EL (cell line): ENCODE data around the gene SHOC2.
A peak's percentile ranks its signal among the peaks of the same experiment; 100 is the strongest.

Experiments used
- DNase-seq: peaks from one replicate; pipeline ENCODE4 v3.0.0-alpha.2; 2016

The SHOC2 gene

DNA sequence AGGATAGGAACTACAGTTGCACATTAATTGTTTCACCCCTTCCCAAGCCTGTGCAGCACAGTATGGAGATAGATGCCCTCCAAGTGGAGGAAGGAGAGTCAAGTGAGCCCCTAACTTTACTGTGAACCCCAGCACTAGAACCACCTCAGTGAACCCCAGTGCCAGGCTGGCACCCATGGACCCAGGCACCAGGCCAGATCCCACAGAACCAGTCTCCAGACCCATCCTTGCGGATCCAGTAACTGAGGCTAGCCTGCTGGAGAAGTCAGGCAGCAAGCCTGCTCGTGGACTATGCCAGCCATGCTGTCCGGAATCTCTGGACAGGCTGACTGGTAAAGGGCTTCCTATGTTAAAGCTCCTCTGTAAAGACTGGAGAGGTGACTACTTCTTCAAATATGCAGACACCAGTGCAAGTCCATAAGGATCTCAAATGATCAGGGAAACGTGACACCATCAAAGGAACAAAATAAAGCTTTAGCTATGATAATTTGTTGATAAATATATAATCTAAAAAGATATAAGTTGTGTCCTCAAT, 27.7 kb downstream of the SHOC2 start:
- peak; percentile 61 for DNase-seq

DNA sequence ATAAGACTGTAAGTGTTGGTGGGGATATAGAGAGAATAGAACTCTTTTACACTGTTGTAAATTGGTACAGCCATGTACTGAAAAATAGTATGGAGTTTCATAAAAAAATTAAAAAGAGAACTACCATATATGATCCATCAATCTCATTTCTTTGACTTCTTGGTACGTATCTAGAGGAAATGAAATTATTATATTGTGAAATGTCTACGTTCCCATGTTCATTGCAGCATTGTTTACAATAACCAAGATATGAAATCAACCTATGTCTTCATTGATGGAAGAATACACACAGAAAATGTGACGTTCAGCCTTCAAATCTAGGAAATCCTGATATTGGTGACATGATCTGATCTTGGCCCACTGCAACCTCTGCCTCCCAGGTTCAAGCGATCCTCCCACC, 32.0 kb downstream of the SHOC2 start:
- no peak for DNase-seq

DNA sequence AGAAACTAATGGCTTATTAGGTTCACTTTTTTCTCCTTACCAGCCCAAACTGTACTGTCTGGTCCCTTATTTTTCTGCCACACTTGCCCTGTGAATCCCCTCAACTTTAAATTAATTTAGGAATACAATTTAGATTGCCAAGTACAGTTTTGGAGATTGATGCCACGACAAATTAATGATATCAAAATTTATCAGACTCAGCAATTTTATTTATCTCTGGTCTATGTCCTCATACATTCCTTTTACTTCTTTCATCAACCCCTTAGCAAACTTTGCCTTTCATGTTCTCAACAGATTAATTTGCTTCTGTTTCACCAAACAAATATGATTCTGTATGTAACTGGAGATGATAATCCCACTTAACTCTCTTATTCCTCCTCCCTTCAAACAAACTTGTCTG, 38.2 kb downstream of the SHOC2 start:
- no peak for DNase-seq

DNA sequence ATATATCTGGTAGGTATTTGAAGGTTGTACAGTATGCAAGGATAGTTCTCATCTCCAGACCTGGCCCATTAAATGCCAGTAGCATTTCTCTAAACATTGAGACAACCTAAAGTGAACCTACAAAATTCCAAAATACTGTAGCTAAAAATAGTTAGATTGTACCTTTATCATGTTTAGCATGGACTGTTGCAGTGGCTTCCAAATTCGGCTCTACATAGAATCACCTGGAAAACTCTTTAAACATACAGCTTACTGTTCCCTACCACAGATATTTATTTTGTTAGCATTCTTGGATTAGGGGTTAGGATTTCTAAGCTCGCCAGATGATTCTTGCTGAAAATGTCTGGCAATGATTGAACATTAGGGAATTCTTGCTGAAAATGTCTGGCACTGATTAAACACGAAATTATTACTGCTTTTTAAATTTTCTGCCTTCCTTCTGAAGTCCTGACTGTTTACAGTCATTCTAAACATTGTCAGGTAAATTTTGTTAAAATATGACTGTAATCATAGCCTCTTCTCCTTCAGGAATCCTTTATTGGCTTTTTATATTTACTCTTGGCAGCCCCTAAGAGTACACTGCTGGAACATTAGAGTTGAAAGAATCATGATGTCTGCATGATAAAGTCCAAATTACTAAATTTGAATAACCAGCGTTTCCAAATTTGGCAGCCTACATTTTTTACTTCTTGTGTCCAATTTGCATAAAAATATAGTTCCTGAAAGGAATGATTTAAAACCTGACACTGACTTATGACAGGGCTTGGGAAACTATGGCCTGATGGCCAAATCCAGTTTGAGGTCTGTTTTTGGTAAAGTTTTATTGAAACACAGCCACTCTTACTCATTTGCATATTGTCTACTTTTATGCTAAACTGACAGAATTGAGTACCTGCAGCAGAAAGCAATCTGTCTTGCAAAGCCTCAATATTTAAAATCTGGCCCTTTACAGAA, 40.3 kb downstream of the SHOC2 start:
- DNase-seq, result no peak

DNA sequence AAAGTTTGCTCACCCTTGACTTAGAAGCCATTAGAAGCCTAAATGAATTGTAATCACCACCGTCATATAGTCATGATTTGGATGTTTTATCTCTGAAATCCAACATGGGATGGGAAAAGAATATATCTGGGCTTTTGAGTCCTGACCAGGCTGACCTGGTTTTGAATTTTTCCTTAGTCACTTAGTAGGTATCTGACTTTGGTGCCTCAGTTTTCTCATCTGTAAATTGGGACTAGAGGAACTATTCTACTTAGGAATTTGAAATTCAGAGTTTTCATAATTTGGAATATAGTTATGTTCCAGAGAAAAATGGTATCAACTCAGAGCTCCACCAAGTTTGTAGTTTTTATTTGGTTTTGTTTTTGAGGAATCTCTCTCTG, 40.9 kb downstream of the SHOC2 start:
- no peak for DNase-seq

DNA sequence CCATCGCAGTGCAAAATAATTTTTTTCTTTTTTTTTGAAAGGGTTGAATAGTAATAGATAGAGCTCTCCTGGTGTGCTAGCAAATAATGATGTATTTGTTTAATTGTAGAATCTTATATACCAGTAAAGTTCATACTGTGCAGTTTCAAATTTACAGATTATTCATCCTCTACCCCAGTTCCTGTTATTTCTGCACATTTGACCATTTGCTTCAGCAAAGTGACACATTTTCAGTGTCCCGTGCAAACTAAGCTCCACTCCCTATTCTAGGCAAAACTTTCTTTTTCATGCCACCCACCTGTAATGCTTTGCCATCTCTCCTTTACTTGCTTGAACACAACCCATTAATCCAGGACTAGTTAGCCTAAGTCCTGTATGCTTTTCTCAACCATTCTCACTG, 43.0 kb downstream of the SHOC2 start:
- DNase-seq, result no peak

DNA sequence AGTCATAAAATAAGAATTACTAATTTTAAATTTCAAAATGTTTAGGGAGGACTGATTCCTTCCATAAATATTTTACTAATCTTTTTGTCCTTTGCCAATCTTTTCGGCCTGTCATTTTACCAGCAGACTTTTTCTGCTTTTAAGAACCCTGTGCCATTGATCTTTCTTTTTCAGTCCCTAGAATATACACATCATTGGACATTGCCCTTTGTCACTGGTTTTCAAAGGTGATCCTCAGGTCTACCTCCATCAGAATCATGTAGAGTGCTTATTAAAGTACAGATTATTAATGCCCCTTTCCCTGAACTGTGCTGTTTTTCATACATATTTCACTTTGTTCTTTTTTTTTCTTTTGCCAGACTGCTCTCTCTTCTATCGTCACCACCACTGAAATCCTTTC, 43.8 kb downstream of the SHOC2 start:
- no peak for DNase-seq

DNA sequence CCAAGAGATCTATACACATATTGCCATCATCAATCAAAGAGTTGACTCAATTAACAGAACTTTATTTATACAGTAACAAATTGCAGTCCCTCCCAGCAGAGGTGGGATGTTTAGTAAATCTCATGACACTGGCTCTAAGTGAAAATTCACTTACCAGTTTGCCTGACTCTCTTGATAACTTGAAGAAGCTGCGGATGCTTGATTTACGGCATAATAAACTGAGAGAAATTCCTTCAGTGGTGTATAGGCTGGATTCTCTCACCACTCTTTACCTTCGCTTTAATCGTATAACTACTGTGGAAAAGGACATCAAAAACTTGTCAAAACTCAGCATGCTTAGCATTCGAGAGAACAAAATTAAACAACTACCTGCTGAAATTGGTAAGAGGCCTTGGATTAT, 45.3 kb downstream of the SHOC2 start:
- DNase-seq, result no peak

DNA sequence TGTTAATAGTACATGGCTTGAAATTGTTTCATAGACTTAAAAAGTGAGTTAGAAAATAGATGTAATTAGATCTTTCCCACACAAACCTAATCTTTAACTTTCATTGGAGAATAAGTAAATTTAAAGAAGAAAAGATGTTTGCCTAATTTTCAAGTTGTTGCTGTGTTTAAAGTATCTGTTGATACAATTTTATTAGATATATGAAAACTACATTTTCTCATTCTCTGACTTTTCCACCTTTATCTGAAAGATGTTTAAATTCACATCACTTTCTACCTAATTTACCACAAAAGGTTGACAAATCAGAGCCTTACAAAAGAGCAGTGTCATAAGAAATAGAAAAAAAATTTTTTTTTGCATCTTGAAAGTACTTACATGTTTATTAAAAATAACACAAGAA, 45.8 kb downstream of the SHOC2 start:
- DNase-seq, result no peak

DNA sequence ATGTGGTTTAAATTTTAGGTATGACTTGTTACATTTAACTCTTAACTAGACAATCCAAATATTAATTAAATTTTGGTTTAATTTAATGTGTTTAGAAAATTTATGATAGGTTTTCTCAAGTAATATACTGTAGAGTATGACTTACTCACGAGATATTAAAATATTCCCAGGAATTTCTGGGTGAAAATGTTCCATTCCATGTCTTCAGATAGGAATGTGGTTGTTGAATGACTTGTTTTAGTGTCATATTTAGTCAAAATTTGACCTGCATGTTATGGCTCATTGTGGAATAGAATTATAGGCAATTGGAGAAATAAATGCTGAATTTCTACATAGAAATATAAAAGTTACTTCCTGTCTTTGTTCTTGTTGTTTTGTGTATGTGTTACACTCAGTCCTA, 46.7 kb downstream of the SHOC2 start:
- DNase-seq, result peak; percentile 32

DNA sequence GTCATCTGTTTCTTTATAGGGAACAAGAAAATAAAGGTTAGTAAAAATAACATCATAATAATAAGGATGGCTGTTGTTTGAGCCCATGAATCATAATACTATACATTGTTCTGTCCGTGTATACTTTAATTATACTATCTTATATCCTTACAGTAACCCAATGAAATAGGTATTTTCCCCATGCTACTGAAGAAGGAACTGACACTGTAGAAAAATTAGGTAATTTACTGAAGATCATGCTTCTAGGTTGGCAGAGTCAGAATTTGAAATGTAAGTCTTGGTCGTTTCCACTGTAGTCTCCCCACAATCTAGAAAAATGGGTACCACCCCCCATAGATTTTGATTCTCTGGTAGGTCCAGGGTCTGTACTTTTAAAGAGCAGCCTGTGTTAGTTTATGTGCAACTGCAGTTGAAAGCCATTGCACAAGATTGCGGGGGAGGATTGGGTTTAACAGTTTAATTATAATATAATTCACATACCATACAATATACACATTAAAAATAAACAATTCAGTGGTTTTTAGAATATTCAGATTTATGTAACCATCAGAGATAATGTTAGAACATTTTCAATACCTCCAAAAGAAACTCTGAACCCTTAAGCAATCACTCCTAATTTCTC, 47.7 kb downstream of the SHOC2 start:
- DNase-seq, result no peak

DNA sequence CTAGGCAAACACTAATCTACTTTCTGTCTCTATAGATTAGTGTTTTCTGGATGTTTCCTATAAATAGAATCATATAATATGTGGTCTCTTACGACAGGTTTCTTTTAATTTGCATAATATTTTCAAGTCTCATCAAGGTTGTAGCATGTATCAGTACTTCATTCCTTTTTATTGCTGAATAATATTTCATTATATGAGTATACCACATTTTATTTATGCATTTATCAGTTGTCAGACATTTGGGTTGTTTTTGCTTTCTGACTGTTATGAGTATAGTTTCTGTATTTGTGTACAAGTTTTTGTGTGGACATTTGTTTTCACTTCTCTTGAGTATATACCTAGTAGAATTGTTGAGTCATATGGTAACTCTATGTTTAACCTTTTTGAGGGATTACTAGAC, 48.2 kb downstream of the SHOC2 start:
- no peak for DNase-seq

DNA sequence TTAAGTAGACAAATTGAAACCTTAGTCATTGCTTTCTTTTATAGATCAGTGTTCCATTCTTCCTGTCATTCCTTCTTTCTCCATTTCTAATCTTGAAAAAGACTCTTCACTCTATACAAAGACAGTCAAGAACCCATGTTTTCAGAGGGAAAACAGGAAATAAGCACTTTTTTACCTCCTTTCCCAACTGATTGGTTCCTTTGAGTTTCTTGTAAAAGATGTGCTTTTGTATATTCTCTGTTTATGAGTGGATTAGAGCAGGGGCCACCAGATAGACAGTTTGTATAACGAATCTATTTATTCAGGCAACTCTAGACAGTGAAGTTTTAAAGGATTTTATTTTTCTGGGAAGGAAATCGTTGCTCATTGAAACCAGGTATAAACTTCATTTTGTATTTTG, 49.8 kb downstream of the SHOC2 start:
- no peak for DNase-seq

DNA sequence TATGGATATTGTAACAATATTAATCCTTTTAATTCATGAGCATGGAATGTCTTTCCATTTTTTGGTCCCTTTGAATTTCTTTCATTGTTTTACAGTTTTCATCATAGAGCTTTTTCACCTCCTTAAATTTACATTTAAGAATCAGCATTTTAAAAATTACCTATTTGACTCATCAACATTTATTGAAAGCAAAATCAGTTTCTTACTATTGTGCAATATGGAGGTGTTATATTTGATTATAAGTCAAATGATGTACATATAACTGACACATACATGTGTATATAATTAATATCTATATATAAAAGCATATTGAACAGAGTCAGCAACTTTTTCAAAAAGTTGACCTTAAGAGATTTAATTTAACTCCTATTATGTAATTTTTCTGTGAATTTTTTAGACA, 52.2 kb downstream of the SHOC2 start:
- no peak for DNase-seq

DNA sequence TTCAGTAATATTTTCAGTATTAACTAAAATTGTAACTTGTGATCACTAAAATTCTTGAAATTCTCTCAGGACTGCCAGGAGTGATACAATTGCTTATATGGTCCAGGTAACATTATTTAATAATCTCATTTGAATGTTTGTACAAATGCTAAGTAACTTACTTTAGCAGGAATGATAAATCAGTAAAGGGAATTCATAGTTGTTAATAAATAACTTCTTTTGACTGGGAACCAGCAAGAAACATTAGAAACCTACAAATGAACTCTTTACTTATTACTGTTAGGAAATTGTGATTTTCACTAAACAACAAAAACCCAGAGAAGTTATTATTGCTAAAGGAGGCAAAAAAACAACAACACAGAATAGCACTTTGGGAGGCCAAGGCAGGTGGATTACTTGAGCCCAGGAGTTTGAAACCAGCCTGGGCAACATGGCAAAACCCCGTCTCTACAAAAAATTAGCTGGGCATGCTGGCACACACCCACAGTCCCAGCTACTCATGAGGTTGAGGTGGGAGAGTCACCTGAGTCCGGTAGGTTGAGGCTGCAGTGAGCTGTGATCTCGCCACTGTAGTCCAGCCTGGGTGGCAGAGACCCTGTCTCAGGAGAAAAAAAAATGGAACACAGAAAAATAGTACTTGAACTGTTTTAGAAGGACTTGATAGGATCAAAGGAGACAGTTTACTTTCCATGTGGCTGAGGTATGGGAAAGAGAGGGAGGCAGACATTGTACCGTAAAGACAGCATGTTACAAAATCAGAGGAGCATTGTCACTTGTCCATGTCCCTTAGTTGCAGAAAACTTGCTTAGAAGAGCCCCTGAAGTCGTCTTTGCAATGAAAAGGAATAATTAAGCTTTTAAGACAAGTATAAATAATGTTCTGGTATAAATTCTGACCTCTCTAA, 53.1 kb downstream of the SHOC2 start:
- no peak for DNase-seq

DNA sequence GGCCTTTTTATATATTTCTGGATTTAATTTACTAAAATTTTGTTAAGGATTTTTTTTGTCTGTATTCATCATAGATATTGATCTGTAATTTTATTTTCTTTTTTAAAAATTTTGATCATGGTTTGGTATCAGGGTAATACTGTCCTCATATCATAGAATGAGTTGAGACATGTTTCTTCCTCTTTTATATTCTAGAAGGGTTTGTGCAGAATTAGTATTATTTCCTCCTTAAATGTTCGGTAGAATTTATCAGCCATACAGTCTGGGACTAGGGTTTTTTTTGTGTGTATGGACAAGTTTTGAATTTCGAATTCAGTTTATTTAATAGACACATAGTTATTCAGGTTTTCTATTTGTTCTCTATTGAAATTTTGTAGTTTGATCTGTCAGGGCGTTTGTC, 54.0 kb downstream of the SHOC2 start:
- no peak for DNase-seq

DNA sequence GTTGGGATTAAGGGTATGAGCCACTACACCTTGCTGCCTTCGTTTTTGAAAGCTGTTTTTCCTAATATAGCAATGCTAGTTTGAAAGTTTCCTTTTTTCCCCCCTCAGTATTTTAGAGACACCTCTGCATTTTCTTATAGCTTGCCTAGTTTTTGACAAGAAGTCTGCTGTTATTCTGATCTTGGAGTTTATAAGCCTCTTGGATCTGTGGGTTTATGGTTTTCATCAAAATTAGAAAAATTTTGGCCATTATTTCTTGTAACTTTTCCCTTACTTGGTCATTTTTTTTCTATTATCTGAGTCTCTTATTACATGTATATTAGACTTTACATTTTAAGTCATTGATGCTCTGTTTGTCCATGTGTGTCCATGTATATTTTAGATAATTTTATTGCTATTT, 57.2 kb downstream of the SHOC2 start:
- no peak for DNase-seq

DNA sequence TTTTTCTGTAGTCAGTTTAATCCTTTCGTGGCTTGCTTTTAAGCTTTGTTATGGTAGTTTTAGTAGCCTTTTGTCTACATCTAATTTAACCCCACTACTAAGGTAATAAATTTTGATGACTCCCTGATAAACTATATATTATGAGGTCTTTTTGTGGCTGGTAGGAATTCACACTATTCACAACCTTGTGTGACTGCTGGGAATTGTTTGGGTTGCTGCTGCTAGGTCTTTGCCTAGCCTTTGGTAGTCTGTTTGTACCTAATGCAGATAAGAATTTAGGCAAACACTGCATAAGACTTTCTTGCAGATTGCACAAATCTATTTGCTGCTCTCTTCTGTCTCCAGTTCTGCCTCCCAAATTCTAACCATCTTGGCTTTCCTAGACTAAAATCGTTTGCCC, 58.3 kb downstream of the SHOC2 start:
- DNase-seq, result peak; percentile 32

DNA sequence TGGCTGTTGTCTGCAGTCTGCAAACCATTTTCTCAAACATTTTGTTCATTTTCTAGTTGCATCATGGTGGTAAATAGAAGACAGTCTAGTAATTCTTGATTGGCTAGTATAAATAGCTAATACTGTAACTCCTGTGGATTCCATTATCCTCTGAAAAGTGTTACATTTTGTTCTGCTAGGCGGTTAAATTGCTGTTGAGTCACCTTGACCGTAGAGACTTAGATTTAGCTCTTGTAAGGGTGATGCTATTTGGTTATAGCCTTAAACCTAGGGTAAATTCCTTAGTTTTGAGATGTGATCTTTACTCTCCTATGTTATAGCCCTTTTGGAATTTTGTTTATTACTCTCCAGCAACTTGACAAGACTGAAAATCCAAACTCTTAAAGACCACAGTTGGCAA, 58.8 kb downstream of the SHOC2 start:
- peak; percentile 30 for DNase-seq

DNA sequence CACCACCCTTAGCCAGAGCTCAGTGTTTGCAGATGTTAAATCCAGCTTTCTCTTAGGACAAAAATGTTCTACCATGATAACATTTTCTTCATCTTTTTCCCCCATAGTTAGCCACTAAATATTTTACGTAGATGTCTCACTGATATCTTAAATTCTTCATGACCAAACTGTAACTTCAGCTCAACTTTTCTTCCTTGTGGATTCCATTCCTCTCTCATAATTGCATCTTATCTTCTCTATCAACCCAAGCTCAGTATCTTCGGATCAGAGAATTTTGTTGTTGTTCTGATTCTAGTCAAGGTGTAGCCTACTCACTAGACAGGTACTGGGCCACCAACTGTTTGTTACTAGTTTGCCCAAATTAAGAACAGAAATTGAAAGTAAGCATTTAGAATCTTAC, 60.2 kb downstream of the SHOC2 start:
- DNase-seq, result no peak

DNA sequence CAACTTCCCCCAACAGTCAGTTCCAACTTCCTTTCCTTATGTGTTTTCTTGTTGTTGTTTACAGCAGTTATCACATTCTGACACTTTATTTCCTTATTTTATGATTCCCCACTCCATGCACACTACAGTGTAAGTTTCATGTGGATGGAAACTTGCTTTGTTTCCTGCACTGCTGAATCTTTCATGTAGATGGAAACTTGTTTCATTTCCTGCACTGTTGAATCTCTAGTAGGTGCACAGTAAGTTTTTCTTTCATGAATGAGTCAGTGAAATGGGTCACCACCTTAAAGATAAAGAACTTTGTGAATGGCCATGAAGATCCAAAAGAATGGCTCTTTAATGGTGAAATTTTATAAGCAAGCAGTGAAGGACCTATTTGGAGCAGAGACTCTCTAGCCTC, 61.4 kb downstream of the SHOC2 start:
- DNase-seq, result no peak

DNA sequence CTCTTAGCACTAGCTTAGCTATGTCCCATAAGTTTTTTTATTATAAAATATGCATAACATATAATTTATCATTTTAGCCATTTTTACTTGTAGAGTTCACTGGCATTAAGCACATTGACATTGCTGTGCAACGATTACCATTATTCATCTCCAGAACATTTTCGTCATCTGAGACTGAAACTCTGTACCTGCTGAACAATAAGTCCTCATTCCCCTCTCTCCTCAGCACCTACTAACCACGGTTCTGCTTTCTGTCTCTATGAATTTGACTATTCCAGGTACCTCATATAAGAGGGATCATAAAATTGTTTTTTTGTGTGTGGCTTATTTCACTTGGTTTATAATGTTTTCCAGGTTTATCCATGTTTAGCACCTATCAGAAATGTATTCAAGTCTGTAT, 64.1 kb downstream of the SHOC2 start:
- DNase-seq, result no peak
